ENCODE measurements around the gene DYNC1H1.

DNA sequence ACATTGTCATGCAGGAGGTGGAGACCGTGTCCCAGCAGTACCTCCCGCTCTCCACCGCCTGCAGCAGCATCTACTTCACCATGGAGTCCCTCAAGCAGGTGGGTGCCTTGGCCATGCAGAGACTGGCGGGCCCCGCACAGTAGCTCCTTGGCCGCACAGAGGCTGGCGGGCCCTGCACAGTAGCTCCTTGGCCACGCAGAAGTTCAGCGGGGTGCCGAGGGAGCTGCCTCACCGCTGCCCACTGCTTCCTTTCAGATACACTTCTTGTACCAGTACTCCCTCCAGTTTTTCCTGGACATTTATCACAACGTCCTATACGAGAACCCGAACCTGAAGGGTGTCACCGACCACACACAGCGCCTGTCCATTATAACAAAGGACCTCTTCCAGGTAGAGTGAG is 74.8 kb downstream of the DYNC1H1 start:
- TF ChIP-seq ELF1 (IDR thresholded peaks at IDR 0.05; ENCODE audit: borderline replicate concordance, low read depth) (no peak), RAD21 (IDR thresholded peaks at IDR 0.05; ENCODE audit: low read depth) (no peak), SP1 (IDR thresholded peaks at IDR 0.05; ENCODE audit: low read depth) (no peak)
- TF ChIP-seq, protein P1, sequence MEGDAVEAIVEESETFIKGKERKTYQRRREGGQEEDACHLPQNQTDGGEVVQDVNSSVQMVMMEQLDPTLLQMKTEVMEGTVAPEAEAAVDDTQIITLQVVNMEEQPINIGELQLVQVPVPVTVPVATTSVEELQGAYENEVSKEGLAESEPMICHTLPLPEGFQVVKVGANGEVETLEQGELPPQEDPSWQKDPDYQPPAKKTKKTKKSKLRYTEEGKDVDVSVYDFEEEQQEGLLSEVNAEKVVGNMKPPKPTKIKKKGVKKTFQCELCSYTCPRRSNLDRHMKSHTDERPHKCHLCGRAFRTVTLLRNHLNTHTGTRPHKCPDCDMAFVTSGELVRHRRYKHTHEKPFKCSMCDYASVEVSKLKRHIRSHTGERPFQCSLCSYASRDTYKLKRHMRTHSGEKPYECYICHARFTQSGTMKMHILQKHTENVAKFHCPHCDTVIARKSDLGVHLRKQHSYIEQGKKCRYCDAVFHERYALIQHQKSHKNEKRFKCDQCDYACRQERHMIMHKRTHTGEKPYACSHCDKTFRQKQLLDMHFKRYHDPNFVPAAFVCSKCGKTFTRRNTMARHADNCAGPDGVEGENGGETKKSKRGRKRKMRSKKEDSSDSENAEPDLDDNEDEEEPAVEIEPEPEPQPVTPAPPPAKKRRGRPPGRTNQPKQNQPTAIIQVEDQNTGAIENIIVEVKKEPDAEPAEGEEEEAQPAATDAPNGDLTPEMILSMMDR (IDR thresholded peaks at IDR 0.05 in 2 of 3, conservative IDR thresholded peaks at IDR 0.05 in 1 of 3; ENCODE audit: borderline replicate concordance in 1 of 3, insufficient read depth in 1 of 3, low read depth in 2 of 3, low read length in 2 of 3) = no peak

Data from HCT116 (cell line).